Measurements from ENCODE around the gene SSB. TPM values are rescaled to one million over a fixed set of nuclear protein-coding genes. Genes with fewer than 3 reads are reported as not detected.
"Not testable (repeated sequence)": the region's sequence is repeated elsewhere in the genome, so short reads cannot be mapped to it uniquely, and the experiment has no call there.

The SSB gene
- total RNA-seq, 1 donor from 2014 or later, result 89.3 TPM

GRCh38 chr2:169827272-169828140 is 28.8 kb downstream of the SSB start, which contains the start of gene UBR3:
Gene UBR3 (plus strand): TSS chr2:169827454. CDS start chr2:169827508, 54 bp downstream.
- no peak for FAIRE-seq
- DNase-seq (ENCODE audit: low spot score in 2 of 2), result peak; percentile 95 to 97

GRCh38 chr2:169828141-169828811 is 29.6 kb downstream of the SSB start:
- peak; percentile 59 to 68 for DNase-seq (ENCODE audit: low spot score in 2 of 2)
- no peak for FAIRE-seq

GRCh38 chr2:169834401-169834800 is 35.7 kb downstream of the SSB start:
- no peak for DNase-seq (ENCODE audit: low spot score in 2 of 2)
- no peak for FAIRE-seq

- FAIRE-seq, result no peak
- no peak for DNase-seq (ENCODE audit: low spot score in 2 of 2)
Measured at GRCh38 chr2:169838743-169839489, 40.2 kb downstream of the SSB start.

- FAIRE-seq, result no peak
- no peak for DNase-seq (ENCODE audit: low spot score in 2 of 2)
Measured at GRCh38 chr2:169839954-169840746, 41.5 kb downstream of the SSB start.

- FAIRE-seq (no peak), DNase-seq (ENCODE audit: low spot score in 2 of 2) (no peak)
Measured at GRCh38 chr2:169840747-169841142, 42.1 kb downstream of the SSB start.

GRCh38 chr2:169841625-169842024 is 43.0 kb downstream of the SSB start:
- not testable (repeated sequence) for FAIRE-seq; DNase-seq (ENCODE audit: low spot score in 2 of 2)

- DNase-seq (ENCODE audit: low spot score in 2 of 2), result no peak
- FAIRE-seq, result no peak
Measured at GRCh38 chr2:169845016-169845415, 46.3 kb downstream of the SSB start.

- not testable (repeated sequence) for FAIRE-seq; DNase-seq (ENCODE audit: low spot score in 2 of 2)
Measured at GRCh38 chr2:169848959-169849693, 50.5 kb downstream of the SSB start.

GRCh38 chr2:169849710-169850109 is 51.0 kb downstream of the SSB start:
- FAIRE-seq (no peak), DNase-seq (ENCODE audit: low spot score in 2 of 2) (no peak)

GRCh38 chr2:169853041-169853668 is 54.5 kb downstream of the SSB start:
- DNase-seq (ENCODE audit: low spot score in 2 of 2) (no peak), FAIRE-seq (no peak)

GRCh38 chr2:169855281-169856258 is 56.9 kb downstream of the SSB start:
- FAIRE-seq; DNase-seq (ENCODE audit: low spot score in 2 of 2): not testable (repeated sequence)

GRCh38 chr2:169859423-169859822 is 60.8 kb downstream of the SSB start:
- FAIRE-seq (no peak), DNase-seq (ENCODE audit: low spot score in 2 of 2) (no peak)

- FAIRE-seq (no peak), DNase-seq (ENCODE audit: low spot score in 2 of 2) (no peak)
Measured at GRCh38 chr2:169860149-169860548, 61.5 kb downstream of the SSB start.

Measured in frontal cortex (tissue), 4 donors.